Keratinocyte (primary cell): ENCODE measurements around the gene PRKCG. TPM values are rescaled to one million over a fixed set of nuclear protein-coding genes. Genes with fewer than 3 reads are reported as not detected.
"Not testable (repeated sequence)": the region's sequence is repeated elsewhere in the genome, so short reads cannot be mapped to it uniquely, and the experiment has no call there.

Source experiments
- DNase-seq: peaks from one replicate; pipeline ENCODE4 v3.0.0-alpha.2; 2011; ENCODE audit warnings: low read depth, missing footprints, low spot score
- FAIRE-seq: peaks from 2 replicates; lab custom pipeline; 2011; peaks lifted over from hg19 to GRCh38; lab: Jason Lieb, UNC
- H2AFZ ChIP-seq: 2 replicates; pipeline ENCODE4 v1.6.0; 2012; ENCODE audit warnings: low read length, control low read depth, inconsistent platforms; ENCODE audit not compliant: control insufficient read depth
- H3K27ac ChIP-seq: 2 replicates; pipeline ENCODE4 v1.5.1; 2011; ENCODE audit warnings: low read length; ENCODE audit not compliant: control insufficient read depth, insufficient read depth
- H3K27me3 ChIP-seq: 3 replicates; pipeline ENCODE4 v1.6.0; 2011; ENCODE audit warnings: low read length; ENCODE audit not compliant: control insufficient read depth, insufficient read depth; ENCODE audit errors: extremely low read depth
- H3K36me3 ChIP-seq, 2 experiments: 2 replicates in 1 of 2; 3 replicates in 1 of 2; pipeline ENCODE4 v1.5.1; 2011; ENCODE audit warnings: low read length in 2 of 2, mild to moderate bottlenecking in 1 of 2; ENCODE audit not compliant: control insufficient read depth in 2 of 2, insufficient read depth in 2 of 2; ENCODE audit errors: extremely low read depth in 1 of 2
- H3K4me1 ChIP-seq: 3 replicates; pipeline ENCODE4 v1.5.1; 2011; ENCODE audit warnings: low read length; ENCODE audit not compliant: control insufficient read depth, insufficient read depth; ENCODE audit errors: extremely low read depth
- H3K4me2 ChIP-seq: 3 replicates; pipeline ENCODE4 v1.6.0; 2011; ENCODE audit warnings: low read depth, low read length; ENCODE audit not compliant: control insufficient read depth, insufficient read depth; ENCODE audit errors: extremely low read depth
- H3K4me3 ChIP-seq, 3 experiments: fragments of 200-600 bp in 1 of 3; sonication (generic) in 1 of 3; 2 replicates in 2 of 3; 3 replicates in 1 of 3; pipeline ENCODE4 v1.5.1; 2011 to 2016; ENCODE audit warnings: low read length in 3 of 3, mild to moderate bottlenecking in 3 of 3, control low read depth in 2 of 3, inconsistent platforms in 1 of 3, low read depth in 1 of 3, mixed read lengths in 1 of 3, mixed run types in 1 of 3, moderate library complexity in 1 of 3; ENCODE audit not compliant: control insufficient read depth in 2 of 3, insufficient read depth in 2 of 3; ENCODE audit errors: extremely low read depth in 1 of 3
- H3K79me2 ChIP-seq: 2 replicates; pipeline ENCODE4 v1.6.0; 2012; ENCODE audit warnings: low read length; ENCODE audit not compliant: control insufficient read depth, insufficient read depth
- H3K9ac ChIP-seq: 3 replicates; pipeline ENCODE4 v1.6.0; 2011; ENCODE audit warnings: low read length; ENCODE audit not compliant: control insufficient read depth, insufficient read depth; ENCODE audit errors: extremely low read depth
- H3K9me1 ChIP-seq: 3 replicates; pipeline ENCODE4 v1.6.0; 2011; ENCODE audit warnings: low read length; ENCODE audit not compliant: control insufficient read depth, insufficient read depth; ENCODE audit errors: extremely low read depth
- H3K9me3 ChIP-seq: 2 replicates; pipeline ENCODE4 v1.5.1; 2012; ENCODE audit warnings: low read depth, low read length; ENCODE audit not compliant: control insufficient read depth
- H4K20me1 ChIP-seq: 3 replicates; pipeline ENCODE4 v1.6.0; 2011; ENCODE audit warnings: low read length; ENCODE audit not compliant: control insufficient read depth, insufficient read depth; ENCODE audit errors: extremely low read depth
- EZH2 ChIP-seq: IDR thresholded peaks from one replicate; pipeline ENCODE4 v1.6.1; 2012; ENCODE audit warnings: inconsistent platforms, mild to moderate bottlenecking, low read length, moderate library complexity
- dilution Hi-C: fragments of 300-500 bp; cut with MboI; formaldehyde crosslinking; loops from one replicate; pipeline ENCODE4 v1.7.0; 2020; ENCODE audit warnings: low sequenced_read_pairs; ENCODE audit not compliant: extremely low pct_ligation_motif_present
- polyA plus RNA-seq, 5 experiments: library from polyadenylated mRNA; depleted of rRNA in 3 of 5; stranded (reverse) in 3 of 5; stranded (forward) in 1 of 5; unstranded in 1 of 5; fragments of >200 nt; gene quantifications; 1 replicate in 1 of 5; 2 replicates in 3 of 5; 3 replicates in 1 of 5; pipeline versions ENCODE4 v1.2.1 to v1.2.3, GENCODE V29; 2011 to 2012; ENCODE audit warnings: missing spikeins in 2 of 5, low read depth in 1 of 5, low replicate concordance in 1 of 5
- TF ChIP-seq, protein P1 (sequence below), 3 experiments: IDR thresholded peaks in 1 of 3; conservative IDR thresholded peaks in 1 of 3; optimal IDR thresholded peaks in 1 of 3; 2 replicates in 2 of 3; 3 replicates in 1 of 3; pipeline versions ENCODE3 to v1.5.1; 2011; ENCODE audit warnings: low read length in 3 of 3, mild to moderate bottlenecking in 3 of 3, moderate library complexity in 2 of 3, control low read depth in 1 of 3, inconsistent platforms in 1 of 3; ENCODE audit not compliant: insufficient read depth in 2 of 3; ENCODE audit errors: extremely low read depth in 1 of 3

PRKCG gene
- polyA plus RNA-seq, 1 donor (not counting 4 experiments of a cell fraction or from before 2014, with no cell fraction given) = not detected

DNA sequence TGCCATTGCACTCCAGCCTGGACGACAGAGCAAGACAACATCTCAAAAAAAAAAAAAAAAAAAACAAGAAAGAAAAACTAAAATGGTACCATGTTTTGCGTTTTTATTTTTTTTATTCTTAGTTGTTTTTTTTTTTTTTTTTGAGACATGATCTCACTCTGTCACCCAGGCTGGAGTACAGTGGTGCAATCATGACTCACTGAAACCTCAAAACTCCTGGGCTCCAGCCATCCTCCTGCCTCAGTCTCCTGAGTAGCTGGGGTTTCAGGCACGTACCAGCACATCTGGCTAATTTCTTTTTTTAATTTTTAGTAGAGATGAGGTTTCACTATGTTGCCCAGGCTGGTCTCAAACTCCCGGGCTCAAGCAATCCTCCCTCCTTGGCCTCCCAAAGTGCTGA lies 41.1 kb upstream of the PRKCG start:
- Histone ChIP-seq H3K4me1 (peaks cover 19% of the 10 kb centered on the region), H3K4me2 (peak overlapping the region; percentile 22), H3K27ac (peak overlapping the region; percentile 61)
- H3K9ac ChIP-seq, H2AFZ ChIP-seq, dilution Hi-C loops, FAIRE-seq, H4K20me1 ChIP-seq, H3K4me3 ChIP-seq, H3K9me1 ChIP-seq, H3K27me3 ChIP-seq, H3K9me3 ChIP-seq, H3K79me2 ChIP-seq, H3K36me3 ChIP-seq: not testable (repeated sequence)
- peak; percentile 33 for DNase-seq

DNA sequence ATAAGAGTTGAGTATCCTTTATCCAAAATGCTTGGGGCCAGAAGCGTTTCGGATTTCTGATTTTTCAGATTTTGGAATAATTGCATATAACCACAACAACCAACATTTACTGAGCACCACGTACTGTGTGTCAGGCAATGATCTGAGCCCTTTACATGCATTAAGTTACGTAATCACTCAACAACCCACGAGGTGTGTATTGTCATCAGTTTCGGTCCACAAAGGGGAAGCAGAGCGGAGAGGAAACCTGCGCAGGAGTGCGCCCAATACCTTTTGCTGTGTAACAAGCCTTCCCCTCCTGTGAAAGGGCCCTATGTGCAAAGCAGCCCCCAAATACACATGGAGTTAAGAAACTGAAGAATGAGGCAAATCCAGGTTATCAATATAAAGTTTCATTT lies 37.1 kb upstream of the PRKCG start:
- Histone ChIP-seq H4K20me1 (no peaks in the 10 kb centered on the region), H3K4me3 (no peak overlapping the region), H3K9me1 (no peaks in the 10 kb centered on the region), H3K27ac (no peak overlapping the region), H3K9me3 (no peaks in the 10 kb centered on the region), H2AFZ (no peak overlapping the region), H3K4me1 (peaks cover 19% of the 10 kb centered on the region), H3K4me2 (no peak overlapping the region), H3K79me2 (no peaks in the 10 kb centered on the region), H3K36me3 (no peaks in the 10 kb centered on the region), H3K27me3 (no peaks in the 10 kb centered on the region), H3K9ac (no peak overlapping the region)
- no peak for FAIRE-seq
- dilution Hi-C loops = no loop called here
- TF ChIP-seq, protein P1, sequence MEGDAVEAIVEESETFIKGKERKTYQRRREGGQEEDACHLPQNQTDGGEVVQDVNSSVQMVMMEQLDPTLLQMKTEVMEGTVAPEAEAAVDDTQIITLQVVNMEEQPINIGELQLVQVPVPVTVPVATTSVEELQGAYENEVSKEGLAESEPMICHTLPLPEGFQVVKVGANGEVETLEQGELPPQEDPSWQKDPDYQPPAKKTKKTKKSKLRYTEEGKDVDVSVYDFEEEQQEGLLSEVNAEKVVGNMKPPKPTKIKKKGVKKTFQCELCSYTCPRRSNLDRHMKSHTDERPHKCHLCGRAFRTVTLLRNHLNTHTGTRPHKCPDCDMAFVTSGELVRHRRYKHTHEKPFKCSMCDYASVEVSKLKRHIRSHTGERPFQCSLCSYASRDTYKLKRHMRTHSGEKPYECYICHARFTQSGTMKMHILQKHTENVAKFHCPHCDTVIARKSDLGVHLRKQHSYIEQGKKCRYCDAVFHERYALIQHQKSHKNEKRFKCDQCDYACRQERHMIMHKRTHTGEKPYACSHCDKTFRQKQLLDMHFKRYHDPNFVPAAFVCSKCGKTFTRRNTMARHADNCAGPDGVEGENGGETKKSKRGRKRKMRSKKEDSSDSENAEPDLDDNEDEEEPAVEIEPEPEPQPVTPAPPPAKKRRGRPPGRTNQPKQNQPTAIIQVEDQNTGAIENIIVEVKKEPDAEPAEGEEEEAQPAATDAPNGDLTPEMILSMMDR (optimal IDR thresholded peaks at IDR 0.05 in 1 of 3, IDR thresholded peaks at IDR 0.05 in 1 of 3, conservative IDR thresholded peaks at IDR 0.05 in 1 of 3; ENCODE audit: extremely low read depth in 1 of 3, insufficient read depth in 2 of 3, low read length in 3 of 3) = no peak
- TF ChIP-seq EZH2 = no peak
- no peak for DNase-seq

DNA sequence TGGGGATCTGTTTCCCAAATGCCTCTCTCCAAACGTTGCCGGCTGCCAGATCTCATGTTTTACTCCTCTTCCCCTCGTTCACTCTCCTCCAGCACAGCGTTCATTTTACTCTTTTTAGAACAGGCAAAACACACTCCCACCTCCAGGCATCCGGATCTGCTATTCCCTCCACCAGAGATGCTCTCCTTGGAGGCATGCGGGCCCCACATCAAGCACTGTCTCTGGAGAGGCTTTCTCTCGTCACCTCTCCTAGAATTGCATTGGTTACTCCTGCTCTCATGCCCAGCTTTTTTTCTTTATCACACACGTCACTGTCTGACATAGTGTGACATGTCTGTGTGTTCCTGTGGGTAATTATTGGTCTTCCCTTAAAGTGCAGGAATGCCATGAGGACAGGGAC lies 34.4 kb upstream of the PRKCG start:
- no peaks in the 10 kb centered on the region for H3K36me3 ChIP-seq
- peaks cover 2% of the 10 kb centered on the region for H3K4me1 ChIP-seq
- no peak for FAIRE-seq
- no peaks in the 10 kb centered on the region for H3K9me3 ChIP-seq
- no peak for TF ChIP-seq EZH2
- dilution Hi-C loops = no loop called here
- H3K27me3 ChIP-seq = no peaks in the 10 kb centered on the region
- H4K20me1 ChIP-seq = no peaks in the 10 kb centered on the region
- H3K79me2 ChIP-seq = no peaks in the 10 kb centered on the region
- no peak for DNase-seq
- H3K27ac ChIP-seq = no peak overlapping the region
- no peak overlapping the region for H3K4me2 ChIP-seq
- H2AFZ ChIP-seq = no peak overlapping the region
- H3K9me1 ChIP-seq = no peaks in the 10 kb centered on the region
- H3K4me3 ChIP-seq = no peak overlapping the region
- no peak overlapping the region for H3K9ac ChIP-seq
